NCI-H226 (cell line): ENCODE results near the gene KCNE3.

Source experiments
- DNase-seq: peaks from one replicate; pipeline ENCODE4 v3.0.0-alpha.2; 2015

The KCNE3 gene

GRCh38 chr11:74471037-74471436 is 3.7 kb upstream of the KCNE3 start:
- no peak for DNase-seq

- no peak for DNase-seq
Observed at GRCh38 chr11:74470526-74470925, 3.2 kb upstream of the KCNE3 start.

GRCh38 chr11:74468936-74469335 is 1.6 kb upstream of the KCNE3 start:
- DNase-seq = no peak

GRCh38 chr11:74468521-74468920 is 1.2 kb upstream of the KCNE3 start:
- DNase-seq = no peak

GRCh38 chr11:74468058-74468457 is 709 bp upstream of the KCNE3 start:
- DNase-seq = no peak

GRCh38 chr11:74465291-74465708 is 2.0 kb downstream of the KCNE3 start:
- DNase-seq = no peak

- no peak for DNase-seq
Observed at GRCh38 chr11:74464746-74465145, 2.6 kb downstream of the KCNE3 start.

GRCh38 chr11:74463216-74463615 is 4.1 kb downstream of the KCNE3 start:
- no peak for DNase-seq

GRCh38 chr11:74462631-74463030 is 4.7 kb downstream of the KCNE3 start:
- DNase-seq = no peak

- no peak for DNase-seq
Observed at GRCh38 chr11:74462009-74462408, 5.3 kb downstream of the KCNE3 start.

- peak; percentile 14 for DNase-seq
Observed at GRCh38 chr11:74460481-74461154, 6.7 kb downstream of the KCNE3 start.

- DNase-seq = no peak
Observed at GRCh38 chr11:74460065-74460464, 7.3 kb downstream of the KCNE3 start.

GRCh38 chr11:74459584-74459983 is 7.8 kb downstream of the KCNE3 start:
- DNase-seq = no peak

- no peak for DNase-seq
Observed at GRCh38 chr11:74457356-74457755, 10.0 kb downstream of the KCNE3 start.

- DNase-seq = peak; percentile 26
Observed at GRCh38 chr11:74453373-74453975, 13.9 kb downstream of the KCNE3 start.

GRCh38 chr11:74452366-74452765 is 15.0 kb downstream of the KCNE3 start:
- DNase-seq = no peak

GRCh38 chr11:74450318-74450717 is 17.0 kb downstream of the KCNE3 start:
- DNase-seq = peak; percentile 48

GRCh38 chr11:74449369-74449931 is 17.9 kb downstream of the KCNE3 start:
- peak; percentile 66 for DNase-seq

GRCh38 chr11:74447720-74448119 is 19.6 kb downstream of the KCNE3 start:
- no peak for DNase-seq

GRCh38 chr11:74446532-74446938 is 20.8 kb downstream of the KCNE3 start:
- no peak for DNase-seq

GRCh38 chr11:74444173-74444826 is 23.0 kb downstream of the KCNE3 start:
- DNase-seq = no peak

- DNase-seq = no peak
Observed at GRCh38 chr11:74443071-74443864, 24.1 kb downstream of the KCNE3 start.

GRCh38 chr11:74442636-74443035 is 24.7 kb downstream of the KCNE3 start:
- DNase-seq = no peak
